HG03571 (cell line): ENCODE data around the gene INO80.
"Not testable (repeated sequence)": the region's sequence is repeated elsewhere in the genome, so short reads cannot be mapped to it uniquely, and the experiment has no call there.

Experiments used
- ATAC-seq: cut with Tn5 transposase; IDR thresholded peaks from one replicate; pipeline ENCODE4 v1.9.1; 2021; ENCODE audit not compliant: unreplicated experiment

INO80 gene

DNA sequence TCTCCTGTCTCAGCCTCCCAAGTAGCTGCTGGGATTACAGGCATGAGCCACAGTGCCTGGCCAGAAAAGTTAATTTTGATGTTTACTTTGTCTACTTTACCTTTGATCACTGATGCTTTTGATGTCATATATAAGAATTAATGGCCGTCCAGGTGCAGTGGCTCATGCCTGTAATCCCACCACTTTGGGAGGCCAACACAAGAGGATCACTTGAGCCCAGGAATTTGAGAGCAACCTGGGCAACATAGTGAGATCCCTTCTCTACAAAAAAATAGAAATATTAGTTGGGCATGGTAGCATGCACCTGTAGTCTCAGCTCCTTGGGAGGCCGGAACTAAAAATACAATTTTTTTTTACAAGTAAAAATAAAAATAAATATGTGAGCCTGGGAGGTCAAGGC lies 6.8 kb upstream of the INO80 start:
- no peak for ATAC-seq

DNA sequence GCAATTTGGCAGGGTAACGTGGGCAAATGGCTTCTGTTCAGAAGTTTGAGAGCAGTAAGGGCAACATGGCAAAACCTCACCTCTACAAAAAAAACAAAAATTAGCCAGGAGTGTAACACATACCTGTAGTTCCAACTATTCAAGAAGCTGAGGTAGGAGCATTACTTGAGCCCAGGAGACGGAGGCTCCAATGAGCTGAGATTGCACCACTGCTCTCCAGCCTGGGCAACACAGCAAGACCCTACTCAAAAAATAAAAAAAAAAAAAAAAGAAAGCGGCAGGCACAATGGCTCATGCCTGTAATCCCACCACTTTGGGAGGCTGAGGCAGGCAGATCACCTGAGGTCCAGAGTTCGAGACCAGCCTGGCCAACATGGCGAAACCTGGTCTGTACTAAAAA lies 5.9 kb upstream of the INO80 start:
- no peak for ATAC-seq

DNA sequence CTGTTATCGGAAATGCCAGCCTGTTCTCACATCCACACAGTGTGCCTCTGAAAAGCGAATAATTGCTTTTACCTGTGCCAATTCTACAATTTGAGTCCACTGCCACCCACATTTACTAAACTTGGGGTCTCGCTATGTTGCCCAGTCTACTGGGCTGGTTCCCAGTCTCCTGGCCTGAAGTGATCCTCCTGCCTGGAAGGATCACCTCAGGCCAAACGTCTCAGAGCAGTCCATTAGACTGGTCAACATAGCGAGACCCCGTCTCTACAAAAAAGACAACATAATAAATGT lies 827 bp upstream of the INO80 start:
- ATAC-seq, result no peak

DNA sequence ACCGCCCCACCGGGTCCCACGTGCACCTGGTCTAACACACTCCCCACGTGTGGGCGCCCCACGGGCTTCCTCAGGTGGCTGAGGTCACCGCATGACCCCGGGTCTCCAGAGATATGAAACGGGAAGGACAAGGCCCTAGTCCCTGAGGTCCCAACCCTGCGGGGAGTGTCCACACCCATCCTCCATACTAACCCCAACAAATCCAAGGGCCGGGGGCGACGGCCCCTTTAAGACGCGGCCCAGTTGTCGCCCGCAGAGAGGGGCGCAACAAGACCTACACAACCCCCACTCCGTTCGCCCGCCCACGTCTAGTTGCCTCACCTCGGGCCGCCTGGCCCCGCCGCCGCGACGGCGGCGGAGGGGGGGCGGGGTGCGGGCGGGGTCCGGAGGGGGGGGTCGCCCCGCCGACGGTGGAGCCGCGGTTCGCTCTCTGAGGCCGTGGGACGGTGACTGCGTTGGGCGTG lies 396 bp downstream of the INO80 start:
- peak; percentile 52 for ATAC-seq

DNA sequence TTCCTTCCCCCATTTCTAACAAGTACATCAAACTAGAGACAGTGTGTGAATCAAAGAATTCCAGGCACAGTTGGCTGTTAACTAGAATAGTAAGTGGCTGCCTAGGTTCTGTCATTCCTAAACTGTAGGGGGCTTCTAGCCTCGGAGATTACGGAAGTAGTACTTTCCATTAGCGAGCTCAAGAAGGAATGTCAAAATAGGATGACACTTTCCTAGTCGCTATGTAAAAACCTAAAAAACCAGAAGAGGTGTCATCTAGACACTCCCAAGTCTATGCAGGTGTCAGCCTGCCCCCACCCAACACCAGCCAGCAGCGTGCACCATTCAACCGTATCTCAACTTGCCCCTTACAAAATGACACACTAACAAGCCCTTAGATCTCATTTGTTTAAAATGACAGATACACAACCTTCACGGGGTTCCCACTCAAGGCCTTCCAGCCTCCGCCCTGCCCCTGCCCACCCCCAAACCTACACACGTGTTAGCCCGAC lies 874 bp downstream of the INO80 start:
- ATAC-seq, result no peak

DNA sequence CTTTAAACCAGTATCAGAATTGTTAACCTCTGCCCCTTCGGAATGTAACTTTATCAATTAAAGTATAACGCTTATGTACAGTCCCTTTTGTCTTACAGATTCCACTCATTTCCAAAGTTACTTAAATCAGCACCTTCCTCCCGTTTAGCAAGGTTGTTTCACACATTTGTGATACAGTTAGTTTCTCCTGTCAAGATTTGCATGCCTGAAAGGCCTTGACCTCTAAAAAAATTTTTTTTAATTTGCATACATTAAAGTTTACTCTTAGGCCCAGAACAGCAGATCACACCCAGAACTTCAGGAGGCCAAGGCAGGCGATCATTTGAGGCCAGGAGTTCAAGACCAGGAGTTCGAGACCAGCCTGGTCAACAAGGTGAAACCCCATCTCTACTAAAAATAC lies 9.1 kb downstream of the INO80 start:
- ATAC-seq, result no peak

DNA sequence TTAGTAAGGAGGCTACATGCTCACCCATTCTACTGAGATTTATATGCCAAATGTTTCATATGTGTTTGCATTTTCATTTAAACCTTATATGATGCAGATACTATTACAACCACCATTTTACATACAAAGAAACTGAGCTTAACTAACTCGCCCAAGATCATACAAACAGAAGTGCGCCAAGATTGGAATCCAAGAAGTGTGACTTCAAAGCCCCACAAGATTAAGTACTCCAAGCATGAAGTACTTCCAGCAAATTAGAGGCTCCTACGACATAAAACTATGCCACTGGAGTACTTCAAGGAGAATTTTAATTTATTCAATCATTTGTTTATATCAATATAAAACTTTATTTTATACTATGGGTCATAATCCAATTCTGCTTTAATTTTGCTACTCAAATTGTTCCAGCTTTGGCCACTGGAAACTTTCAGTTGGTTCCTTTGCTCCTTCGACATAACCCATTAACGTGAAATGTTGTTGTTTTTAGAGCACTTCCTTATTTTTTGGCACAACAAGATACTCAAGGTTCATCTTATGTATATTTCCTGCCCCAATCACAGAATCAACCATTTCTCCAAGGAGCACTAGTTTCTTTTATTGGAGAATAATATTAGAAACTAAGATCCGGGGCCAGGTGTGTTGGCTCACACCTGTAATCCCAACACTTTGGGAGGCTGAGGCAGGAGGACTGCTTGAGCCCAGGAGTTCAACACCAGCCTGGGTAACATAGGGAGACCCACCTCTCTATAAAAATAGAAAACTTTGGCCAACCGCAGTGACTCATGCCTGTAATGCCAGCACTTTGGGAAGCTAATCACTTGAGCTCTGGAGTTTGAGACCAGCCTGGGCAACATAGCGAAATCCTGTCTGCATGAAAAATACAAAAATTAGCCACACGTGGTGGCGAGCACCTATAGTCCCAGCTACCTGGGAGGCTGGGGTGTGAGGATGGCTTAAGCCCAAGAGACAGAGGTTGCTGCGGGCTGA lies 10.4 kb downstream of the INO80 start:
- ATAC-seq, result no peak

DNA sequence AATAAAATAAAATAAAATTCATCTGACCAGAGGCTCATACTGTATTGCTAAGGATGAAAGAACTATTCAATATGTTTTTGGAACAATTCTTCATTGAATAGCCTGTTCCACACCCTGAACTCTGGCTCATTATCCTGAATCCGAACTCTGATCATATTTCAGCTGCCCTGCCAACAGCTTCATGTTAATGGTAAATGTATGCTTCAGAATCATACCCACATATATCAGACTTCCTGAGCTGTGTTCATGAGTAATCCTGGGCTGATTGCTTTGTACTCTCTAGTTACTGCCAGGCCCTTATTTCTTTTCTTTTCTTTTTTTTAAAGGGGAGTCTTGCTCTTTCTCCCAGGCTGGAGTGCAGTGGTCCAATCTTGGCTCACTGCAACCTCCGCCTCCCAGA lies 11.8 kb downstream of the INO80 start:
- ATAC-seq, result no peak

DNA sequence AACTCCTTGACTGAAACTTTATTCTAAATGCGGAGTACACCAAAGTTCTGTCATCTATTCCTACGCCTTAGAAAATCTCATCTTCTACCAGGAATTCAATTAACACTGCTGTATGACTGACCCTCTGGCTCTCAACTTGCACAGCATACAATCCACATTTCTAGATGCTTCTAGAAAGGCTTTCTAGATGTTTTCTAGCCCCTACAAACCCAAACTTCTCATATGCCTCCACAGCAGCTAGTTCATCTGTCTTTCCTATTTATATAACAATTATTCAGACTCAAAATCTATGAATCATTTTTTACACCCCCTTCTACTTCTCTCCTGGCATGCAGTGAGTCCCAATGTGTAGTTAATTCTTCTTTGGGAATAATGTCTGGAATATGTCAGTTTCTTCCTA lies 13.2 kb downstream of the INO80 start:
- no peak for ATAC-seq

DNA sequence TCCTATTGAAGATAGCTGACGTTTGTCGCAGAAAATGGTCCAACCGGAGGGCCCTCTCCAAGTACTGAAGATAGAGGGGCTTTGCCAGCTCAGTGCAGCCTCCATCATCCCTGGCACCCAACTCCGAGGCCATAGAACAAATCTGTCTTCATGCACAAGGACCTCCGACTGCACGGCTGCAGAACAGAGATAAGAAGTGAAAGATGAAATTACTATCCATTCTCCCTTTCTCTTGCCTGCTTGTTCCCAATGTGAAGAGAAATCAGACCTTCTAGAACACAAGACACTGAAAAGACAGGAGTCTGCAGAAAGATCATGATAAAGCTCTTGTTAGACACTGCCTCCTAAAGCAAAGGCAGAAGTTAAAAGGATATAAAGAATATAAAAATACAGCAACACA lies 19.9 kb downstream of the INO80 start:
- no peak for ATAC-seq

DNA sequence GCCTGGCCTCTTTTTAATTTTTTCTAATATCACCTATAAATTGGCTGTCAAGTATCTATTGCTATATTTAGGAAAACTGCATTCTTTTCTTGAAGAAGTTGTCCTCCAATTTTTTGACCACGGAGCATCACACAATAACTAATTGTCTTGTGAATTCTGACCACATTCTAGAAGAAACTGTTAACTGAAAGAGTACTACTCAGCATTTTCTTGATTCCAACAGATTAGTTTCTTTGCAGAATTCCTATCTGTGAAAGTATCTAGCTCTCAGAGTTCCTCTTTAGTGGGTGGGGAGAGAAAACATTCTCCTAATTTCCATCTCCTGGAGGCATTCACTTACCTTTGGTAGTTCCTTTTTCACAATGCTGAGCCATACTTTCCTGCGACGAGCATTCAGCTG lies 31.1 kb downstream of the INO80 start:
- ATAC-seq, result no peak

DNA sequence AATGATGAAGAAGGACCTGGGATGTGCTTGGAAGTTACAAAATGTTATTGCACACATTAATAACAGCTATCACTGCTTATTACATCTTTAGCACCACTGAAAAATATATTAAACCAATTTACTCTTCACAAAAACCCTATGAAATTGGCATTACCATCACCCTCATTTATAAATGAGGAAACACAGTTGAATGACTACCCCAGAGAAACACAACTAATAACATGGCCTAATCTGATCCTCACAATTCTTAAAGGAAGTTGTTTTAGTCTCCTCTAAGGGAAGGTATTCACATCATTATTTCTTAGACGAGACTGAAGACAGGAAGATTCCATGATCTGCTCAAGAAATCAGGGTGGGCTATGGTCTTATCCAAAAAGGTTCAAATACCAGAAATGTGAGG lies 35.9 kb downstream of the INO80 start:
- ATAC-seq, result no peak

DNA sequence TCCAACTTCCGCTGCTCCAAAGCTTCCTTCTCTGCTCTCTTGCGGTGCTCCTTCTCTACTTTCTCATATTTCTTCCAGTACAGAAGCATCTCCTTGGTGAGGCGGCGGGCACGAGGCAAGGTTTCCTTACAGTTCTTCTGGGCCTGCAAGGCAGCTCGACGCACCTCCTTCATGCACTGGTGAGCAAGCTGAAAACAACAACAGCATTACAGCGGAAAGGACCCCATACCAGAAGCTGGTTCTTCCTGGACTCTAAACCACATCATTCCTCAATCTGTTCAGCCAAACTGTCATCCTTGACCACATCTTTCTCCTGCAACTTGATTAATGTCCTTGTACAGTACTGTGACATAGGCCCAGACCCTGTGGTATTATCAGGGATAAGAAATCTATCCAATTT lies 36.4 kb downstream of the INO80 start:
- ATAC-seq, result no peak

DNA sequence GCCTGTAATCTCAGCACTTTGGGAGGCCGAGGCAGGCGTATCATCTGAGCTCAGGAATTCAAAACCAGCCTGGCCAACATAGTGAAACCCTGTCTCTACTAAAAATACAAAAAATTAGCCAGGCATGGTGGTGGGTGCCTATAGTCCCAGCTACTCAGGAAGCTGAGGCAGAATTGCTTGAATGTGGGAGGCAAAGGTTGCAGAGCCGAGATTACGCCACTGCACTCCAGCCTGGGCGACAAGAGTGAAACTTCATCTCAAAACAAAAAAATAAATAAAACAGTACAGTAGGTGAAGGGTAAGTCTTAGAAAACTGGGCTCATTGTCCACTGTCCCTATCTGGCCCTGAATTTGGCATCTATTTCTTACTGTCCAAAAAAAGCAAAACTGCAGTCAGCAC lies 37.2 kb downstream of the INO80 start:
- not testable (repeated sequence) for ATAC-seq

DNA sequence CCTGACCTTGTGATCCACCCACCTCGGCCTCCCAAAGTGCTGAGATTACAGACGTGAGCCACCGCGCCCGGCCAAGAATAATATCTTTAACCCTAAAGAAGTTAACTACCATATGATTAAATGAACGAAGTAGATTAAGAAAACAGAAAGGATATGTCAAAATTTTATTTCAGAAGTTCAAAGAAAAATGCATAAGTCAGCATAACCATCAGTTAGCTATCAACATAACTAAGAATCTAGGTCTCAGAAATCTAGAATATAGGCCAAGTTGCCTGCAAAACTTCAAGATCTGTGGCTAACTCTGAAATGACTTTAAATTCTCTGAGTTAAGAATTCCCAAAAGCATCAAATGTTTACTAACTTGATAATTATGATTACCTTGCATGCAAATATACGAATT lies 38.0 kb downstream of the INO80 start:
- no peak for ATAC-seq

DNA sequence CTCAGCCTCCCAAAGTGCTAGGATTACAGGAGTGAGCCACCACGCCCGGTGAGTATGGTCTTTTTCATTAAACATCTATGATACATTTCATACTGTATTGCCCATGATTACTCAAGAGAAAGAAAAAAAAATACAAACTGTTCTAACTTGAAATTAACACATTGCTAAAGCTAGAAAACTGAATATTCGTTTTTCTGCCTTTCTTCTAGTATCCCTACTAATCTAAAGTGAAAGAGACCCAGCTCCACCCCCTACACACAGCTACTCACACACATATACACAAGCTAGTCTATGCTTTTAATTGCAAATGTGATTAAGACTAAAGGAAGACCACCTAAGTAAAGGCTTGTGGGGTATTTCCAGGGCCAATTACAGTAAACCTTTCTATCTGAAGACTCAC lies 43.1 kb downstream of the INO80 start:
- no peak for ATAC-seq

DNA sequence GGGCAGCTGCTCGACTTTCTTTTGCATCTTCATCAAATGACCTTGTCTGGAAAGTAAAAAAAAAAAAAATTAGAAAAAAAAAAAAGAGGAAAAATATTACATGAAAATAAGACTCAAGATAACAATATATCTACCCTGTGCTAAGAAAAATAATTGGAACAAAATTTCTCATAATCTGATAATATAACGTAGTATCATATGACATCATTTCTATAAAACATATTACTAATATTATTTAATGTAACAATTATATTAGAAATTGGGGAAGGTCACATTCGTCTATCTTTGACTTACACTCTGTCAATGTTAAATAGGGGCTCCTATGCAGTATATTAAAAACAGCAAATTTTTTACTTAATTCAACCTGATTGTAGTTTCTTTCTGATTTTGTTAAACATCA lies 44.1 kb downstream of the INO80 start:
- ATAC-seq, result no peak

DNA sequence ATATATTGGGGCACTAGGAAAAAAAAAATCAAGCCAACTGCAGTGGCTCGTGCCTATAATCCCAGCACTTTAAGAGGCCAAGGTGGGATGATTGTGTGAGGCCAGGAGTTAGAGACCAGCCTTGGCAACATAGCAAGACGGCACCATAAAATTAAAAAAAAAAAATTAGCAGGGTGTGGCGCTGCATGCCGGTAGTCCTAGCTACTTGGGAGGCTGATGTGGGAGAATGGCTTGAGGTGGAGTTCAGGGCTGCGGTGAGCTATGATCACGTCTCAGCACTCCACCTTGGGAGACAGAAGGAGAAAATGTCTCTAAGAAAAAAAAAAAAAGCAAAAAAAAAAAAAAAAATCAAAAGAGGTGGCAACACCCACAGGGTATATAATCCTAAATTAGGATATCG lies 49.6 kb downstream of the INO80 start:
- ATAC-seq, result no peak

DNA sequence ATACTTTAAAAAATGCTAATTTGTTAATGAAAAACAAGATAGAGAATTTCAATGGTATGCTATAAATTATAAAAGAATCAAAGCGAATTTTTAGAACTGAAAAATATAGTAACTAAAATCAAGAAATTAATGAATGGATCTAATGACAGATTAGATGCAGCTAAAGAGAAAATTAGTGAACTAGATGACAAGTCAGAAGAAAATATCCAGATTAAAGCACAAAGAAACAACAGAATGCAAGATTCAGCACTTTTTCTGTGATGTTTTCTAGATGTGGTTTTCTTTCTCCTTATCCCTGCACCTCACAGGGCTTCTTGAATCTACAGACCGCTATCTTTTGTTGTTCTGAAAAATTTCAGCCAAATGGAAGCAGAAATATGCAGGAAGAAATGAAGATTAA lies 54.4 kb downstream of the INO80 start:
- no peak for ATAC-seq

DNA sequence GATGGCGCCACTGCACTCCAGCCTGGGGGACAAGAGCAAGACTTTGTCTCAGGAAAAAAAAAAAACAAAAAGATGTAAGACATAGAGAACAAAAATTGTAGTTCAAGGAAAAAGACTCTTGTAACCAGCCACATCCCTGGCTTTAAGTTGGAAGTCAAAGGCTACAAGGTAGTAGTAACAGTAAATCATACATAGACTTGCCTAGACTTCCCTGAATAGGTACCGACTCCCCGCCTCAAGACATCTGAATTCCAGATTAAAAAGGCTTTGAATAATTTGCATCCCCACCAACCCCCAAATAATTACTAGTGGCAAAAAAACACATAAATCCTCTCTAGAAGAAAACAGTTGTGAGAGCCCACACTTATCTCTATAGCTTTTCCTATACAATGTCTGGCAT lies 55.6 kb downstream of the INO80 start:
- no peak for ATAC-seq

DNA sequence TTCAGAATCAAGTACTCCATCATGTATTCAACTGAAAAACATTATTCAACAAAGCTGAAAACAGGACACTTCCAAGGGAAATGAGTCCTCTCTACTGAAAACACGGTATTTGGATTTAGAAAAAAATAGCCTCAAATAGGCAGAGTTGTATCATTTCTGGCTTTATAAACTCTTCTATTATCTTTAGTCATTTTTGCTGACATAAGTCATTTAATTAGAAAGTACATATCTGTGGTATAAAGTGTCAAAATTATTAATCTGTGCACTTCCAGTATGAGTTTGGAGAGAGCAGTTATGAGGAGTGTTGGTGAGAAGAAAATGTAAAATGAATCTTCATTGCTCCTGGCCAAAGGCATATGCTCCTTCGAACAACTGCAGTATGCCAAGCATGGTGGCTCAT lies 59.3 kb downstream of the INO80 start:
- no peak for ATAC-seq

DNA sequence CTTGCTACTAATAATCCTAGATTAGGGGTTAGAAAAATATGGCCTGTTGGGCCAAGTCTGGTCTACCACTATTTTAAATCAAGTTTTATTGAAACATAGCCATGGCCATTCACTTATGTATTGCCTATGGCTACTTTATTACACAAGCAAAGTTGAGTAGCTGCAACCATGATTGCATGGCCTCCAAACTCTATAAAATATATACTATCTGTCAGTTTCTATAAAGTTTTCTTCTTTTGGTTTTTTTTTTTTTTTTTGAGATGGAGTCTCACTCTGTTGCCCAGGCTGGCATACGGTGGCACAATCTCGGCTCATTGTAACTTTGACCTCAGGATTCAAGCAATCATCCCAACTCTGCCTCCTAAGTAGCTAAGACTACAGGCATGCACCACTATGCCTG lies 60.4 kb downstream of the INO80 start:
- no peak for ATAC-seq

DNA sequence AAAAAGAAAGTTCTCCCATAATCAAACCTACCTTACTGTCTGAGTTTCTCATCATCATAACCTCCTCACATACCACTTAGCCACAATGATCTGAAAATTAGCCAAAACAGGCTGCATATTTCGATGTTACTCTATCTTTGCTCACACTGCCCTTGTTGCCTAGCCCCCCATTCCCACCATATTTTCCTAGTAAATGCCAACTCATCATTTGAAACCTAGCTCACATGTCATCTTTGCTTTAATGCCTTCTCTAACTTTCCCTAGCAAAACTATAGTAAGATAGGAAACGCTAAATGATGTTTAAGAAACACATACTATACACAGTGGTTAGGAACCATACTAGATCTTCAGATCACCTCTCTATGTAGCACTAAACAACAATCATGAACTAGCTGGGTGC lies 64.9 kb downstream of the INO80 start:
- no peak for ATAC-seq
